ENCODE data around the gene RFT1. TPM values are rescaled to one million over a fixed set of nuclear protein-coding genes. Genes with fewer than 3 reads are reported as not detected.

The RFT1 gene
- total and polyA plus RNA-seq, 2 donors (not counting 3 experiments of a cell fraction or from before 2014, with no cell fraction given) = 29.8 to 39.9 TPM

DNA sequence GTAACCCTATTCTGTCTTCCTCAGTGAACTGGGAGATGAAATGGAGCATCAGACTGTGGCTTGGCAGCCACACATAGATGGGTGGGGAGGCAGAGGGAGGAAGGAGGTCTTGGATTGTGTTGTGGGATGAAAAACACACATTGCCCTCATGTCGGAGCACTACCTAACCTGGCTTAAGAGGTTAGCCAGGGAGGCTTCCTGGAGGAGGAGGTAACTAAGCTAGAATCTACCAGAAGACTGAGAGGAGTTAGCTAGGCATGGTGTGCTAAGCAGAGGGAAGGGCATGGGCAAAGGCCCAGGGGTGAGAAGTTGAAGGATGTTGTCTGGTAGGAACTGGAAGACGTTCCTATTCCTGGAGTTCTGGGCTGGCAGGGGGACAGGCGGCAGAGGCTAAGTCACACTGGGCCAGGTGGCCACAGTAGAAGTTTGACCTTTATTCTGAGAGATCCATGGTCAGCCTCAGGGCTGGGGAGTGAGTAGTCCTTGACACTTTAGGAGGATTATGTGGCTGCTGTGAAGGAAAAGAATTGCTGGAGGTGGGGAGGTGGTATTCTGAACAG is 23.1 kb upstream of the RFT1 start:
- Histone ChIP-seq H3K4me3 (replicated peaks in 1 of 3; ENCODE audit: insufficient read depth in 1 of 3, low read depth in 1 of 3, low read length in 3 of 3) (no peak overlapping the region), H3K9me1 (replicated peaks; ENCODE audit: control insufficient read depth, extremely low read depth, insufficient read depth, low read length) (no peaks in the 10 kb centered on the region), H3K79me2 (ENCODE audit: control insufficient read depth, insufficient read depth, low read length) (no peaks in the 10 kb centered on the region), H3K9me3 (replicated peaks; ENCODE audit: control insufficient read depth, insufficient read depth, low read length) (no peaks in the 10 kb centered on the region), H3K27ac (ENCODE audit: insufficient read depth, low read depth, low read length) (no peak overlapping the region), H3K36me3 (ENCODE audit: control insufficient read depth in 2 of 2, extremely low read depth in 1 of 2, insufficient read depth in 2 of 2, low read length in 2 of 2) (no peaks in the 10 kb centered on the region), H3K27me3 (ENCODE audit: control insufficient read depth in 2 of 2, insufficient read depth in 2 of 2, low read length in 2 of 2) (peaks cover 0 to 2% of the 10 kb centered on the region in 2 experiments), H3K4me1 (ENCODE audit: control insufficient read depth, extremely low read depth, insufficient read depth, low read length) (no peaks in the 10 kb centered on the region), H3K4me2 (ENCODE audit: insufficient read depth, low read length) (no peak overlapping the region), H3K9ac (replicated peaks; ENCODE audit: extremely low read depth, insufficient read depth, low read length) (no peak overlapping the region), H2AFZ (ENCODE audit: low read depth, low read length) (no peak overlapping the region), H4K20me1 (replicated peaks; ENCODE audit: control insufficient read depth, extremely low read depth, insufficient read depth, low read length) (no peaks in the 10 kb centered on the region)
- ChIA-PET POLR2A (no interaction called here), CTCF (interaction anchor here (1.0 to 4.2 kb wide), 2 partner anchors 19 to 43 kb away, joined by 3 to 14 read pairs; no protein-coding TSS in a partner anchor)
- TF ChIP-seq, protein P1, sequence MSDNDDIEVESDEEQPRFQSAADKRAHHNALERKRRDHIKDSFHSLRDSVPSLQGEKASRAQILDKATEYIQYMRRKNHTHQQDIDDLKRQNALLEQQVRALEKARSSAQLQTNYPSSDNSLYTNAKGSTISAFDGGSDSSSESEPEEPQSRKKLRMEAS (IDR thresholded peaks at IDR 0.05; ENCODE audit: insufficient read depth, insufficient read length) = no peak
- FAIRE-seq (no peak), DNase-seq (ENCODE audit: low read depth, low spot score) (no peak)
- intact Hi-C loops (cut with micrococcal nuclease) (no loop called here), dilution Hi-C loops (cut with MboI; ENCODE audit: extremely low pct_ligation_motif_present, low sequenced_read_pairs) (no loop called here)
- no TSS peak for BruUV-seq (replicated peaks)

DNA sequence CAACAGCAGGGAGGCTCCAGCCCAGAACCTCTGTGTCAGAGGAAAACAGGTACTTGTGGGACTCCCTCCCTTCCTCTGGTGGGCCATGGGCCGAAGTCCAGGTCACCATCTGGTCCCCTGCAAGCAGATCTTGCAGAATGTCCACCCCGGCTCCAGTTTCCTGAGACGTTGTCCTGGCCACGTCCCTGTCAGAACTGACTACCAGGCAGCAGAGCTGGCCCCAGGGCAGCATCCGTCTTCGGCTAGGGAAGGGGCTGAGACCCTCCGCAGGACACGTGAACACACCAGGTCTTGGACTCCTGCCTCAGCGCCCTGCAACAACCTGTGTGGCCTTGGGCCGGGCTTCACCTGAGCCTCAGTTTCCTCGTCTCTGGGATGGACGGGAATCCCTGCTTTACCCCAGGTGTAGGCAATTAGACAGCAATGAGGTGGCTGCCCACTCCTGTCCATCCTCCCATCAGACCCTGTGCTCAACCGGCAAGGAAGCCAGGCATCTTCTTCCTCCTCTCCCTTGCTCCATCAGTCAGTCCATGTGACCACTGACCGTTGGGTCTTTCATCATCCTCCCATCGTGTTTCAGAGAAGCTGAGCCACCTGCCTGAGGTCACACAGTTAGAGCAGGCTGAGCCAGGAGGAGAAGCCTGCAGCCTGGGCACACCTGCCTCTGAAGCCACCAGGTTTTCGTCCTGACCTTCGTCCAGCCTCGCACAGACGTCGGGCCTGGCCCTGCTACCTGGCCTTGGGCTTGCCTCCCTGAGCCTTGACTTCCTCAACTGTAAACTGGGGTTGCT is 21.8 kb upstream of the RFT1 start:
- Histone ChIP-seq H3K9ac (replicated peaks; ENCODE audit: extremely low read depth, insufficient read depth, low read length) (no peak overlapping the region), H2AFZ (ENCODE audit: low read depth, low read length) (no peak overlapping the region), H3K79me2 (ENCODE audit: control insufficient read depth, insufficient read depth, low read length) (no peaks in the 10 kb centered on the region), H3K4me3 (replicated peaks in 1 of 3; ENCODE audit: insufficient read depth in 1 of 3, low read depth in 1 of 3, low read length in 3 of 3) (no peak overlapping the region), H3K4me2 (ENCODE audit: insufficient read depth, low read length) (no peak overlapping the region), H3K27me3 (ENCODE audit: control insufficient read depth in 2 of 2, insufficient read depth in 2 of 2, low read length in 2 of 2) (peaks cover 0 to 2% of the 10 kb centered on the region in 2 experiments), H3K36me3 (ENCODE audit: control insufficient read depth in 2 of 2, extremely low read depth in 1 of 2, insufficient read depth in 2 of 2, low read length in 2 of 2) (no peaks in the 10 kb centered on the region), H3K9me3 (replicated peaks; ENCODE audit: control insufficient read depth, insufficient read depth, low read length) (no peaks in the 10 kb centered on the region), H3K27ac (ENCODE audit: insufficient read depth, low read depth, low read length) (no peak overlapping the region), H4K20me1 (replicated peaks; ENCODE audit: control insufficient read depth, extremely low read depth, insufficient read depth, low read length) (no peaks in the 10 kb centered on the region), H3K4me1 (ENCODE audit: control insufficient read depth, extremely low read depth, insufficient read depth, low read length) (no peaks in the 10 kb centered on the region), H3K9me1 (replicated peaks; ENCODE audit: control insufficient read depth, extremely low read depth, insufficient read depth, low read length) (no peaks in the 10 kb centered on the region)
- dilution Hi-C loops (cut with MboI; ENCODE audit: extremely low pct_ligation_motif_present, low sequenced_read_pairs) = no loop called here
- TF ChIP-seq, protein P1 (IDR thresholded peaks at IDR 0.05; ENCODE audit: insufficient read depth, insufficient read length) = no peak
- TF ChIP-seq GATA2 (IDR thresholded peaks at IDR 0.05; ENCODE audit: insufficient read depth, insufficient read length, low read depth, low read length) (no peak), EZH2 (IDR thresholded peaks at IDR 0.05; ENCODE audit: borderline replicate concordance, low read depth, low read length, severe bottlenecking) (no peak), FOS (IDR thresholded peaks at IDR 0.05; ENCODE audit: borderline replicate concordance, insufficient read depth, low read length) (no peak), CTCF (IDR thresholded peaks at IDR 0.05; ENCODE audit: extremely low read depth in 1 of 2, insufficient read depth in 1 of 2, low read depth in 1 of 2, low read length in 2 of 2) (no peak), MYC (IDR thresholded peaks at IDR 0.05; ENCODE audit: low read depth, low read length) (no peak), POLR2A (IDR thresholded peaks at IDR 0.05; ENCODE audit: low read depth, low read length) (no peak), POLR2AphosphoS5 (IDR thresholded peaks at IDR 0.05; ENCODE audit: insufficient read depth, low read depth, low read length) (no peak), JUN (IDR thresholded peaks at IDR 0.05; ENCODE audit: borderline replicate concordance, insufficient read depth, insufficient read length, low read depth) (no peak)
- BruUV-seq (replicated peaks) = no TSS peak
- CTCF ChIA-PET = interaction anchor here (0.9 kb wide), 1 partner anchor 18 kb away, joined by 4 read pairs; no protein-coding TSS in a partner anchor
- DNase-seq (ENCODE audit: low read depth, low spot score) (no peak), FAIRE-seq (no peak)
- POLR2A ChIA-PET = no interaction called here
- intact Hi-C loops (cut with micrococcal nuclease) = no loop called here
